Measurements from ENCODE around the gene ADISSP. TPM values are rescaled to one million over a fixed set of nuclear protein-coding genes. Genes with fewer than 3 reads are reported as not detected.
A peak's percentile ranks its signal among the peaks of the same experiment; 100 is the strongest.

Gene ADISSP
- total and polyA plus RNA-seq, 2 of the 13 experiments (the other 11 are each of a cell fraction or from before 2014, with no cell fraction given): 38.3 to 90.6 TPM

- TF ChIP-seq, protein P1, sequence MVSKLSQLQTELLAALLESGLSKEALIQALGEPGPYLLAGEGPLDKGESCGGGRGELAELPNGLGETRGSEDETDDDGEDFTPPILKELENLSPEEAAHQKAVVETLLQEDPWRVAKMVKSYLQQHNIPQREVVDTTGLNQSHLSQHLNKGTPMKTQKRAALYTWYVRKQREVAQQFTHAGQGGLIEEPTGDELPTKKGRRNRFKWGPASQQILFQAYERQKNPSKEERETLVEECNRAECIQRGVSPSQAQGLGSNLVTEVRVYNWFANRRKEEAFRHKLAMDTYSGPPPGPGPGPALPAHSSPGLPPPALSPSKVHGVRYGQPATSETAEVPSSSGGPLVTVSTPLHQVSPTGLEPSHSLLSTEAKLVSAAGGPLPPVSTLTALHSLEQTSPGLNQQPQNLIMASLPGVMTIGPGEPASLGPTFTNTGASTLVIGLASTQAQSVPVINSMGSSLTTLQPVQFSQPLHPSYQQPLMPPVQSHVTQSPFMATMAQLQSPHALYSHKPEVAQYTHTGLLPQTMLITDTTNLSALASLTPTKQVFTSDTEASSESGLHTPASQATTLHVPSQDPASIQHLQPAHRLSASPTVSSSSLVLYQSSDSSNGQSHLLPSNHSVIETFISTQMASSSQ (IDR thresholded peaks at IDR 0.05; ENCODE audit: low read depth): no peak
- TF ChIP-seq, protein P1 (CRISPR knock-in tag; IDR thresholded peaks at IDR 0.05; ENCODE audit: borderline replicate concordance): no peak
- TF ChIP-seq ARHGAP35 (CRISPR knock-in tag; IDR thresholded peaks at IDR 0.05; ENCODE audit: borderline replicate concordance) (no peak), FOXK2 (IDR thresholded peaks at IDR 0.05) (no peak), ZFX (CRISPR knock-in tag; IDR thresholded peaks at IDR 0.05; ENCODE audit: low read depth) (no peak), ARNT2 (CRISPR knock-in tag; IDR thresholded peaks at IDR 0.05; ENCODE audit: low read depth) (no peak), TOPORS (CRISPR knock-in tag; IDR thresholded peaks at IDR 0.05) (0 out of 2 replicates have a peak, but pooled peaks have one; percentile 17), ZNF703 (CRISPR knock-in tag; IDR thresholded peaks at IDR 0.05; ENCODE audit: borderline replicate concordance) (no peak), SNAPC2 (CRISPR knock-in tag; IDR thresholded peaks at IDR 0.05) (peak; percentile 65; the same call in 1 of the 2 replicates), ZNF784 (CRISPR knock-in tag; IDR thresholded peaks at IDR 0.05; ENCODE audit: borderline replicate concordance) (no peak), TBX2 (CRISPR knock-in tag; IDR thresholded peaks at IDR 0.05; ENCODE audit: borderline replicate concordance) (no peak), NKX3-1 (CRISPR knock-in tag; IDR thresholded peaks at IDR 0.05) (no peak), MTF2 (CRISPR knock-in tag; IDR thresholded peaks at IDR 0.05; ENCODE audit: borderline replicate concordance) (0 out of 2 replicates have a peak, but pooled peaks have one; percentile 14), MBNL3 (CRISPR knock-in tag; conservative IDR thresholded peaks at IDR 0.05) (no peak), ZNF451 (CRISPR knock-in tag; IDR thresholded peaks at IDR 0.05) (0 out of 2 replicates have a peak, but pooled peaks have one; percentile 32), YEATS2 (CRISPR knock-in tag; IDR thresholded peaks at IDR 0.05; ENCODE audit: borderline replicate concordance) (no peak), TFDP2 (CRISPR knock-in tag; IDR thresholded peaks at IDR 0.05) (no peak), KLF11 (CRISPR knock-in tag; IDR thresholded peaks at IDR 0.05) (no peak)
- TF ChIP-seq, protein P2, sequence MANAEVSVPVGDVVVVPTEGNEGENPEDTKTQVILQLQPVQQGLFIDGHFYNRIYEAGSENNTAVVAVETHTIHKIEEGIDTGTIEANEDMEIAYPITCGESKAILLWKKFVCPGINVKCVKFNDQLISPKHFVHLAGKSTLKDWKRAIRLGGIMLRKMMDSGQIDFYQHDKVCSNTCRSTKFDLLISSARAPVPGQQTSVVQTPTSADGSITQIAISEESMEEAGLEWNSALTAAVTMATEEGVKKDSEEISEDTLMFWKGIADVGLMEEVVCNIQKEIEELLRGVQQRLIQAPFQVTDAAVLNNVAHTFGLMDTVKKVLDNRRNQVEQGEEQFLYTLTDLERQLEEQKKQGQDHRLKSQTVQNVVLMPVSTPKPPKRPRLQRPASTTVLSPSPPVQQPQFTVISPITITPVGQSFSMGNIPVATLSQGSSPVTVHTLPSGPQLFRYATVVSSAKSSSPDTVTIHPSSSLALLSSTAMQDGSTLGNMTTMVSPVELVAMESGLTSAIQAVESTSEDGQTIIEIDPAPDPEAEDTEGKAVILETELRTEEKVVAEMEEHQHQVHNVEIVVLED (CRISPR knock-in tag; IDR thresholded peaks at IDR 0.05; ENCODE audit: borderline replicate concordance): no peak
Observed at GRCh38 chr20:3767110-3767426, 485 bp downstream of the ADISSP start (continued).

Measured in HepG2 (cell line).